HFFc6 (cell line): Measurements from ENCODE around the gene ACBD3. TPM values are rescaled to one million over a fixed set of nuclear protein-coding genes. Genes with fewer than 3 reads are reported as not detected.

Source experiments
- DNase-seq: peaks from one replicate; pipeline ENCODE4 v3.0.0-alpha.2; 2018
- H3K27ac Mint-ChIP-seq: 2 replicates; pipeline ENCODE4 v1.8.0; 2020; ENCODE audit warnings: mild to moderate bottlenecking, mixed read lengths
- H3K27me3 Mint-ChIP-seq: 2 replicates; pipeline ENCODE4 v1.8.0; 2021; ENCODE audit warnings: mild to moderate bottlenecking, moderate library complexity, mixed read lengths; ENCODE audit not compliant: insufficient read depth
- H3K36me3 Mint-ChIP-seq: 2 replicates; pipeline ENCODE4 v1.8.0; 2021; ENCODE audit warnings: low read depth, mixed read lengths
- H3K4me1 Mint-ChIP-seq: 2 replicates; pipeline ENCODE4 v1.8.0; 2020; ENCODE audit warnings: low read depth, mixed read lengths
- H3K4me3 Mint-ChIP-seq: 2 replicates; pipeline ENCODE4 v1.8.0; 2020; ENCODE audit warnings: mild to moderate bottlenecking, moderate library complexity, mixed read lengths
- H3K9me3 Mint-ChIP-seq: 2 replicates; pipeline ENCODE4 v1.8.0; 2020; ENCODE audit warnings: mild to moderate bottlenecking, mixed read lengths
- total RNA-seq, 6 experiments: library from RNA; stranded (reverse); fragmentation: NEBNext Ultra II Directional; extraction: Animal tissue kit (Norgen Biotek cat#: 25700); gene quantifications; 2 replicates in 1 of 6; 3 replicates in 5 of 6; pipeline ENCODE4 v1.2.3, GENCODE V29; 2021
- TF ChIP-seq, protein P1 (sequence below): fragments of 200-600 bp; sonication (generic); IDR thresholded peaks from 2 replicates; pipeline ENCODE4 v1.5.0; 2021; ENCODE audit warnings: antibody characterized with exemption, mild to moderate bottlenecking

ACBD3 gene
- total RNA-seq, 6 experiments from 2014 or later: 63.9 to 72.8 (median 70.5) TPM

DNA sequence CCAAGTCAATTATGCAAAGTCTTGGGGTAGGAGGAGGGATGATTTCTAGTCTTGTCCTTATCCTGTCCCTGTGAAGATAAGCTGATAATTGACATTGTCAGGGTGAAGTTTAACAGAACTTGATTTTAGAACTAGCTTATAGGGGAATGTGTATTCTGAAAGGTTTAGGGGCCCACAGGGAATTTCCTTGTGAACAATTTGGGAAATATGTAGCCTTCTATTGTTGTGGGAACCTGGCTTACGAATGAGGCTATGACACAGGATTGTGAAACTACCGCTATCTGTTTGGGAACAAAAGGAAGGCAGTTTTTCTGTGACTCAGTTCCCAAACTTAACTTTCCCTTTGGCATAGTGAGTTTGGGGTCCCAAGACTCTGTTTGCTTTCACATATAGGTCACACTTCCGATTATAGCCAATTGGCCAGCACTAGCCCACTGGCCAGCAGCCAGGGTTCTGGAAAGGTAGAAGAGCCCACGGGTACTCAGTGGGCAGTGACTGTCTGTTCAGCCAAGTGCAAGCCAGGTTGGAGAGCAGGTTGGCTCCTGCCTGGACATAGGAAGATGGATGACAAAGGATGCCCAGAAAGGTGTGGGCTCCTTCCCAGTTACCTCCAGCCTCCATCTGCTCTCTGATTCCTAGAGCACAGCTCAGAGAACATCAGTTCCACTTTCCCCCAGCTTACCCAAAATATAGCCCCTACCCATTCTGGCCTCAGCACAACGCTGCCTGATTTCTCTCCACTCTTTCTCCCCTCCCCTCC, 88.5 kb downstream of the ACBD3 start:
- DNase-seq: no peak
- peaks cover 25% of the 10 kb centered on the region for H3K4me1 Mint-ChIP-seq
- TF ChIP-seq, protein P1, sequence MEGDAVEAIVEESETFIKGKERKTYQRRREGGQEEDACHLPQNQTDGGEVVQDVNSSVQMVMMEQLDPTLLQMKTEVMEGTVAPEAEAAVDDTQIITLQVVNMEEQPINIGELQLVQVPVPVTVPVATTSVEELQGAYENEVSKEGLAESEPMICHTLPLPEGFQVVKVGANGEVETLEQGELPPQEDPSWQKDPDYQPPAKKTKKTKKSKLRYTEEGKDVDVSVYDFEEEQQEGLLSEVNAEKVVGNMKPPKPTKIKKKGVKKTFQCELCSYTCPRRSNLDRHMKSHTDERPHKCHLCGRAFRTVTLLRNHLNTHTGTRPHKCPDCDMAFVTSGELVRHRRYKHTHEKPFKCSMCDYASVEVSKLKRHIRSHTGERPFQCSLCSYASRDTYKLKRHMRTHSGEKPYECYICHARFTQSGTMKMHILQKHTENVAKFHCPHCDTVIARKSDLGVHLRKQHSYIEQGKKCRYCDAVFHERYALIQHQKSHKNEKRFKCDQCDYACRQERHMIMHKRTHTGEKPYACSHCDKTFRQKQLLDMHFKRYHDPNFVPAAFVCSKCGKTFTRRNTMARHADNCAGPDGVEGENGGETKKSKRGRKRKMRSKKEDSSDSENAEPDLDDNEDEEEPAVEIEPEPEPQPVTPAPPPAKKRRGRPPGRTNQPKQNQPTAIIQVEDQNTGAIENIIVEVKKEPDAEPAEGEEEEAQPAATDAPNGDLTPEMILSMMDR: no peak
- H3K36me3 Mint-ChIP-seq: no peaks in the 10 kb centered on the region
- H3K27me3 Mint-ChIP-seq: peaks cover 23% of the 10 kb centered on the region
- no peak overlapping the region for H3K27ac Mint-ChIP-seq
- H3K9me3 Mint-ChIP-seq: no peaks in the 10 kb centered on the region
- H3K4me3 Mint-ChIP-seq: no peak overlapping the region

DNA sequence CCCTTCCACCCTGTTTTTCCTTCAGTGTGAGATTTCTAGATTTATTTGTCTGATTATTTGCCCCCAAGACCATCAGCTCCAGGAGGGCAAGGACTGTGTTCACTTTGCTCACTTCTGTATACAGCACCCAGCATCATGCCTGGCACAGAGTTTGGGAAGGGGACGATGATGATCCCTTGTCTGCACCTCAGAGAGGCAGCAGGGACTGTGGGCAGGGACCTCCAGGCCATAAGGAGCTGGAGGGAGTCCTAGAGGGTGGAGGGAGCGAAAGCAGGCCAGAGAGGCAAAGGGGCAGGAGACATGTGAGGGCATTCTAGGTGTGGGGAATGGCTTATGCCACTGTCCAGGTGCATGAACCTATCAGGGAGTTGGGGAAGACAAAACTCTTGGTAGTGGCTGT, 91.3 kb downstream of the ACBD3 start:
- H3K27me3 Mint-ChIP-seq: peaks cover 23% of the 10 kb centered on the region; the same call in 1 of the 2 replicates
- H3K36me3 Mint-ChIP-seq: no peaks in the 10 kb centered on the region
- no peaks in the 10 kb centered on the region for H3K9me3 Mint-ChIP-seq

More for the DNA sequence above, 91.3 kb downstream of the ACBD3 start:
- Mint-ChIP-seq H3K4me3 (no peak overlapping the region), H3K27ac (no peak overlapping the region), H3K4me1 (peaks cover 24% of the 10 kb centered on the region)
- DNase-seq: no peak
- TF ChIP-seq, protein P1: no peak

Other genes starting within 250 kb of the ACBD3 start
- gene LEFTY2, start 245.5 kb downstream of the ACBD3 start, total RNA-seq: not detected
- gene SDE2, start 187.4 kb downstream of the ACBD3 start, total RNA-seq: 10 to 100 TPM; 16.1 to 18.1 (median 16.5) TPM
- gene H3-3A, start 124.0 kb downstream of the ACBD3 start, total RNA-seq: 100 to 1,000 TPM; 307 to 338 (median 326) TPM
- under 1 TPM in 1 of 6 experiments, not detected in 5; 0.14 TPM for gene MIXL1, start 36.9 kb upstream of the ACBD3 start, total RNA-seq
- 1 to 10 TPM; 3.6 to 5.2 (median 4.5) TPM for gene LIN9, start 122.4 kb upstream of the ACBD3 start, total RNA-seq
- 10 to 100 TPM; 62.5 to 95.6 (median 91.9) TPM for gene PARP1, start 221.4 kb upstream of the ACBD3 start, total RNA-seq